22Rv1 (cell line): ENCODE measurements around the gene TLR7.

Experiments
- ZFX ChIP-seq: fragments of 450-650 bp; IDR thresholded peaks from 2 replicates; pipeline ENCODE4 v1.6.1; 2017; ENCODE audit warnings: antibody characterized with exemption, borderline replicate concordance
- TF ChIP-seq, protein P1 (sequence below): fragments of 450-650 bp; IDR thresholded peaks from 2 replicates; pipeline ENCODE4 v1.5.1; 2017; ENCODE audit warnings: mild to moderate bottlenecking

DNA sequence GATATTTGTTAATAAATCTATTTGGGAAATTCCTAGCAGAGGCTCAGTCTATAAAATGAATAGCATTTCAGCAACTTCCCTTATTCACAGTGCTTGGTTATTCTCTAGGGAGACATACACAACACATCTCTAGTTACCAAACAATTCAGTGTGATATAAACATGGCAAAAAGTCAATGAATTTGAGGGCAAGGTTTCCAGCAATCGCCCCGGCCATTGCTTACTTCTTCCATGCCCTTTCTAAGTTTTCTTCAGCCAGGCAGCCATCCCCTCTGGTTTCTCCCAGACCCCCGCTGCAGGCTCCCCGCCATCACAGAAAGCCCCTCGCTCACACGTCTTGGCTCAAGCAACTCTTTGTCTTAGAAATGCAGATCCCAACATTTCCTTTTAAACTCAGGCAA is 4.4 kb downstream of the TLR7 start:
- TF ChIP-seq, protein P1, sequence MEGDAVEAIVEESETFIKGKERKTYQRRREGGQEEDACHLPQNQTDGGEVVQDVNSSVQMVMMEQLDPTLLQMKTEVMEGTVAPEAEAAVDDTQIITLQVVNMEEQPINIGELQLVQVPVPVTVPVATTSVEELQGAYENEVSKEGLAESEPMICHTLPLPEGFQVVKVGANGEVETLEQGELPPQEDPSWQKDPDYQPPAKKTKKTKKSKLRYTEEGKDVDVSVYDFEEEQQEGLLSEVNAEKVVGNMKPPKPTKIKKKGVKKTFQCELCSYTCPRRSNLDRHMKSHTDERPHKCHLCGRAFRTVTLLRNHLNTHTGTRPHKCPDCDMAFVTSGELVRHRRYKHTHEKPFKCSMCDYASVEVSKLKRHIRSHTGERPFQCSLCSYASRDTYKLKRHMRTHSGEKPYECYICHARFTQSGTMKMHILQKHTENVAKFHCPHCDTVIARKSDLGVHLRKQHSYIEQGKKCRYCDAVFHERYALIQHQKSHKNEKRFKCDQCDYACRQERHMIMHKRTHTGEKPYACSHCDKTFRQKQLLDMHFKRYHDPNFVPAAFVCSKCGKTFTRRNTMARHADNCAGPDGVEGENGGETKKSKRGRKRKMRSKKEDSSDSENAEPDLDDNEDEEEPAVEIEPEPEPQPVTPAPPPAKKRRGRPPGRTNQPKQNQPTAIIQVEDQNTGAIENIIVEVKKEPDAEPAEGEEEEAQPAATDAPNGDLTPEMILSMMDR, result no peak
- TF ChIP-seq ZFX, result no peak
